Measurements from ENCODE around the gene KRTAP3-2.

GRCh38 chr17:41029633-41030245 lies 30.0 kb upstream of the KRTAP3-2 start, which contains the start of gene KRTAP1-4:
- TF ChIP-seq, protein P1, sequence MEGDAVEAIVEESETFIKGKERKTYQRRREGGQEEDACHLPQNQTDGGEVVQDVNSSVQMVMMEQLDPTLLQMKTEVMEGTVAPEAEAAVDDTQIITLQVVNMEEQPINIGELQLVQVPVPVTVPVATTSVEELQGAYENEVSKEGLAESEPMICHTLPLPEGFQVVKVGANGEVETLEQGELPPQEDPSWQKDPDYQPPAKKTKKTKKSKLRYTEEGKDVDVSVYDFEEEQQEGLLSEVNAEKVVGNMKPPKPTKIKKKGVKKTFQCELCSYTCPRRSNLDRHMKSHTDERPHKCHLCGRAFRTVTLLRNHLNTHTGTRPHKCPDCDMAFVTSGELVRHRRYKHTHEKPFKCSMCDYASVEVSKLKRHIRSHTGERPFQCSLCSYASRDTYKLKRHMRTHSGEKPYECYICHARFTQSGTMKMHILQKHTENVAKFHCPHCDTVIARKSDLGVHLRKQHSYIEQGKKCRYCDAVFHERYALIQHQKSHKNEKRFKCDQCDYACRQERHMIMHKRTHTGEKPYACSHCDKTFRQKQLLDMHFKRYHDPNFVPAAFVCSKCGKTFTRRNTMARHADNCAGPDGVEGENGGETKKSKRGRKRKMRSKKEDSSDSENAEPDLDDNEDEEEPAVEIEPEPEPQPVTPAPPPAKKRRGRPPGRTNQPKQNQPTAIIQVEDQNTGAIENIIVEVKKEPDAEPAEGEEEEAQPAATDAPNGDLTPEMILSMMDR (IDR thresholded peaks at IDR 0.05): no peak
- TF ChIP-seq POLR2A (IDR thresholded peaks at IDR 0.05) (no peak), EP300 (IDR thresholded peaks at IDR 0.05) (no peak), POLR2AphosphoS5 (IDR thresholded peaks at IDR 0.05) (no peak)
